ENCODE measurements around the gene THBS1. TPM values are rescaled to one million over a fixed set of nuclear protein-coding genes. Genes with fewer than 3 reads are reported as not detected.

The THBS1 gene
- 467 and 613 TPM in 2 replicates for total RNA-seq

GRCh38 chr15:39580485-39581241 lies at the start of gene THBS1:
Gene THBS1 (plus strand): TSS chr15:39581079. CDS start chr15:39581858, 779 bp downstream.

Other genes starting within 250 kb of the THBS1 start
- gene FSIP1, start 201.8 kb downstream of the THBS1 start, total RNA-seq: 0.42 TPM in 1 of 2 replicates, not detected in the other

Data from airway epithelial cell (primary cell).